IPS DF 6.9 (cell line): ENCODE measurements around the gene FGF14.
A peak's percentile ranks its signal among the peaks of the same experiment; 100 is the strongest.

Experiments used
- DNase-seq: peaks from one replicate; pipeline ENCODE4 v3.0.0-alpha.2; 2013; ENCODE audit warnings: low read depth, low spot score
- H3K27ac ChIP-seq: one replicate; pipeline ENCODE4 v1.5.1; 2013; ENCODE audit warnings: low read length, control low read depth
- H3K27me3 ChIP-seq: 2 replicates; pipeline ENCODE4 v1.6.1; 2013; ENCODE audit warnings: mild to moderate bottlenecking, low read length; ENCODE audit not compliant: control insufficient read depth, insufficient read depth
- H3K36me3 ChIP-seq: 2 replicates; pipeline ENCODE4 v1.6.1; 2013; ENCODE audit warnings: low read length; ENCODE audit not compliant: control insufficient read depth, insufficient read depth
- H3K4me1 ChIP-seq: 2 replicates; pipeline ENCODE4 v1.6.1; 2013; ENCODE audit warnings: low read length; ENCODE audit not compliant: control insufficient read depth, insufficient read depth
- H3K4me3 ChIP-seq: 2 replicates; pipeline ENCODE4 v1.5.1; 2013; ENCODE audit warnings: mild to moderate bottlenecking, low read length
- H3K9me3 ChIP-seq: 2 replicates; pipeline ENCODE4 v1.6.1; 2013; ENCODE audit warnings: low read length, inconsistent platforms; ENCODE audit not compliant: control insufficient read depth, insufficient read depth
- WGBS: extraction: QIAGEN DNeasy Blood & Tissue Kit; methylation state at CpG from one replicate; pipeline ENCODE4 v1.1.7; 2013; ENCODE audit warnings: mixed read lengths, missing lambda C conversion rate; ENCODE audit not compliant: insufficient read length, insufficient coverage; 5-methylcytosine and 5-hydroxymethylcytosine counted together

FGF14 gene

GRCh38 chr13:102203718-102204117 is 198.1 kb downstream of the FGF14 start:
- Histone ChIP-seq H3K4me1 (no peaks in the 10 kb centered on the region), H3K4me3 (no peak overlapping the region), H3K36me3 (no peaks in the 10 kb centered on the region), H3K9me3 (no peaks in the 10 kb centered on the region), H3K27ac (no peak overlapping the region), H3K27me3 (no peaks in the 10 kb centered on the region)
- DNase-seq, result no peak

- no CpG with 5 or more reads among the region's 7 CpGs for WGBS
- no peak for DNase-seq
- no peaks in the 10 kb centered on the region for H3K9me3 ChIP-seq
- no peaks in the 10 kb centered on the region for H3K4me1 ChIP-seq
- no peaks in the 10 kb centered on the region for H3K36me3 ChIP-seq
- H3K27me3 ChIP-seq, result no peaks in the 10 kb centered on the region
- H3K27ac ChIP-seq, result no peak overlapping the region
- no peak overlapping the region for H3K4me3 ChIP-seq
These were observed 203.2 kb downstream of the FGF14 start for GRCh38 chr13:102198418-102199311.

- WGBS, result no CpG with 5 or more reads among the region's 1 CpG
- H3K4me3 ChIP-seq, result no peak overlapping the region
- H3K27ac ChIP-seq, result no peak overlapping the region
- H3K36me3 ChIP-seq, result no peaks in the 10 kb centered on the region
- no peaks in the 10 kb centered on the region for H3K4me1 ChIP-seq
- no peaks in the 10 kb centered on the region for H3K9me3 ChIP-seq
- H3K27me3 ChIP-seq, result no peaks in the 10 kb centered on the region
- DNase-seq, result peak; percentile 31
These were observed 204.7 kb downstream of the FGF14 start for GRCh38 chr13:102197193-102197592.

GRCh38 chr13:102195566-102196462 is 206.0 kb downstream of the FGF14 start:
- WGBS, result no CpG with 5 or more reads among the region's 4 CpGs
- DNase-seq, result no peak
- H3K4me3 ChIP-seq, result no peak overlapping the region
- H3K27ac ChIP-seq, result no peak overlapping the region
- no peaks in the 10 kb centered on the region for H3K9me3 ChIP-seq
- H3K27me3 ChIP-seq, result no peaks in the 10 kb centered on the region
- no peaks in the 10 kb centered on the region for H3K4me1 ChIP-seq
- no peaks in the 10 kb centered on the region for H3K36me3 ChIP-seq

GRCh38 chr13:102192858-102193257 is 209.0 kb downstream of the FGF14 start:
- H3K27me3 ChIP-seq, result no peaks in the 10 kb centered on the region
- no peaks in the 10 kb centered on the region for H3K4me1 ChIP-seq
- no peak overlapping the region for H3K27ac ChIP-seq
- H3K9me3 ChIP-seq, result no peaks in the 10 kb centered on the region
- WGBS, result no CpG with 5 or more reads among the region's 2 CpGs
- H3K36me3 ChIP-seq, result no peaks in the 10 kb centered on the region
- no peak for DNase-seq
- no peak overlapping the region for H3K4me3 ChIP-seq

GRCh38 chr13:102191951-102192502 is 209.8 kb downstream of the FGF14 start:
- no CpG with 5 or more reads among the region's 1 CpG for WGBS
- Histone ChIP-seq H3K36me3 (no peaks in the 10 kb centered on the region), H3K27ac (no peak overlapping the region), H3K4me3 (no peak overlapping the region), H3K27me3 (no peaks in the 10 kb centered on the region), H3K9me3 (no peaks in the 10 kb centered on the region), H3K4me1 (no peaks in the 10 kb centered on the region)
- DNase-seq, result no peak

GRCh38 chr13:102190930-102191329 is 210.9 kb downstream of the FGF14 start:
- Histone ChIP-seq H3K36me3 (no peaks in the 10 kb centered on the region), H3K9me3 (no peaks in the 10 kb centered on the region), H3K4me1 (no peaks in the 10 kb centered on the region), H3K27ac (no peak overlapping the region), H3K4me3 (no peak overlapping the region), H3K27me3 (no peaks in the 10 kb centered on the region)
- DNase-seq, result no peak
- no CpG with 5 or more reads among the region's 2 CpGs for WGBS

GRCh38 chr13:102187313-102187712 is 214.5 kb downstream of the FGF14 start:
- H3K9me3 ChIP-seq, result no peaks in the 10 kb centered on the region
- H3K4me1 ChIP-seq, result no peaks in the 10 kb centered on the region
- no peaks in the 10 kb centered on the region for H3K27me3 ChIP-seq
- no peaks in the 10 kb centered on the region for H3K36me3 ChIP-seq
- H3K27ac ChIP-seq, result no peak overlapping the region
- no peak overlapping the region for H3K4me3 ChIP-seq
- no peak for DNase-seq
- no CpG with 5 or more reads among the region's 4 CpGs for WGBS

GRCh38 chr13:102185375-102185984 is 216.4 kb downstream of the FGF14 start:
- Histone ChIP-seq H3K4me1 (no peaks in the 10 kb centered on the region), H3K27me3 (no peaks in the 10 kb centered on the region), H3K27ac (no peak overlapping the region), H3K9me3 (no peaks in the 10 kb centered on the region), H3K4me3 (no peak overlapping the region), H3K36me3 (no peaks in the 10 kb centered on the region)
- DNase-seq, result no peak
- WGBS, result no CpG with 5 or more reads among the region's 5 CpGs

GRCh38 chr13:102183509-102184182 is 218.2 kb downstream of the FGF14 start:
- H3K27me3 ChIP-seq, result no peaks in the 10 kb centered on the region
- WGBS, result no CpG with 5 or more reads among the region's 4 CpGs
- no peaks in the 10 kb centered on the region for H3K36me3 ChIP-seq
- DNase-seq, result no peak
- H3K4me3 ChIP-seq, result no peak overlapping the region
- H3K4me1 ChIP-seq, result no peaks in the 10 kb centered on the region
- H3K9me3 ChIP-seq, result no peaks in the 10 kb centered on the region
- H3K27ac ChIP-seq, result no peak overlapping the region
